HFFc6 (cell line): ENCODE data around the gene RNU6-1. TPM values are rescaled to one million over a fixed set of nuclear protein-coding genes. Genes with fewer than 3 reads are reported as not detected.

Source experiments
- DNase-seq: peaks from one replicate; pipeline ENCODE4 v3.0.0-alpha.2; 2018
- H3K27ac Mint-ChIP-seq: 2 replicates; pipeline ENCODE4 v1.8.0; 2020; ENCODE audit warnings: mild to moderate bottlenecking, mixed read lengths
- H3K27me3 Mint-ChIP-seq: 2 replicates; pipeline ENCODE4 v1.8.0; 2021; ENCODE audit warnings: mild to moderate bottlenecking, moderate library complexity, mixed read lengths; ENCODE audit not compliant: insufficient read depth
- H3K36me3 Mint-ChIP-seq: 2 replicates; pipeline ENCODE4 v1.8.0; 2021; ENCODE audit warnings: low read depth, mixed read lengths
- H3K4me1 Mint-ChIP-seq: 2 replicates; pipeline ENCODE4 v1.8.0; 2020; ENCODE audit warnings: low read depth, mixed read lengths
- H3K4me3 Mint-ChIP-seq: 2 replicates; pipeline ENCODE4 v1.8.0; 2020; ENCODE audit warnings: mild to moderate bottlenecking, moderate library complexity, mixed read lengths
- H3K9me3 Mint-ChIP-seq: 2 replicates; pipeline ENCODE4 v1.8.0; 2020; ENCODE audit warnings: mild to moderate bottlenecking, mixed read lengths
- total RNA-seq, 6 experiments: library from RNA; stranded (reverse); fragmentation: NEBNext Ultra II Directional; extraction: Animal tissue kit (Norgen Biotek cat#: 25700); gene quantifications; 2 replicates in 1 of 6; 3 replicates in 5 of 6; pipeline ENCODE4 v1.2.3, GENCODE V29; 2021
- TF ChIP-seq, protein P1 (sequence below): fragments of 200-600 bp; sonication (generic); IDR thresholded peaks from 2 replicates; pipeline ENCODE4 v1.5.0; 2021; ENCODE audit warnings: antibody characterized with exemption, mild to moderate bottlenecking

Gene RNU6-1
- total RNA-seq, 6 experiments from 2014 or later: not detected

- no peak overlapping the region for H3K27ac Mint-ChIP-seq
- H3K27me3 Mint-ChIP-seq: peaks cover 11% of the 10 kb centered on the region
- no peaks in the 10 kb centered on the region for H3K9me3 Mint-ChIP-seq
- TF ChIP-seq, protein P1, sequence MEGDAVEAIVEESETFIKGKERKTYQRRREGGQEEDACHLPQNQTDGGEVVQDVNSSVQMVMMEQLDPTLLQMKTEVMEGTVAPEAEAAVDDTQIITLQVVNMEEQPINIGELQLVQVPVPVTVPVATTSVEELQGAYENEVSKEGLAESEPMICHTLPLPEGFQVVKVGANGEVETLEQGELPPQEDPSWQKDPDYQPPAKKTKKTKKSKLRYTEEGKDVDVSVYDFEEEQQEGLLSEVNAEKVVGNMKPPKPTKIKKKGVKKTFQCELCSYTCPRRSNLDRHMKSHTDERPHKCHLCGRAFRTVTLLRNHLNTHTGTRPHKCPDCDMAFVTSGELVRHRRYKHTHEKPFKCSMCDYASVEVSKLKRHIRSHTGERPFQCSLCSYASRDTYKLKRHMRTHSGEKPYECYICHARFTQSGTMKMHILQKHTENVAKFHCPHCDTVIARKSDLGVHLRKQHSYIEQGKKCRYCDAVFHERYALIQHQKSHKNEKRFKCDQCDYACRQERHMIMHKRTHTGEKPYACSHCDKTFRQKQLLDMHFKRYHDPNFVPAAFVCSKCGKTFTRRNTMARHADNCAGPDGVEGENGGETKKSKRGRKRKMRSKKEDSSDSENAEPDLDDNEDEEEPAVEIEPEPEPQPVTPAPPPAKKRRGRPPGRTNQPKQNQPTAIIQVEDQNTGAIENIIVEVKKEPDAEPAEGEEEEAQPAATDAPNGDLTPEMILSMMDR: no peak
- no peaks in the 10 kb centered on the region for H3K36me3 Mint-ChIP-seq
- no peak for DNase-seq
- no peaks in the 10 kb centered on the region for H3K4me1 Mint-ChIP-seq
- H3K4me3 Mint-ChIP-seq: no peak overlapping the region
These were observed 27.6 kb downstream of the RNU6-1 start for GRCh38 chr15:67812241-67812644.

- Mint-ChIP-seq H3K4me3 (no peak overlapping the region), H3K4me1 (no peaks in the 10 kb centered on the region), H3K27me3 (peaks cover 6% of the 10 kb centered on the region), H3K27ac (no peak overlapping the region), H3K36me3 (no peaks in the 10 kb centered on the region), H3K9me3 (no peaks in the 10 kb centered on the region)
- TF ChIP-seq, protein P1: no peak
- no peak for DNase-seq
These were observed 30.0 kb downstream of the RNU6-1 start for GRCh38 chr15:67809866-67810265.

GRCh38 chr15:67809441-67809840 lies 30.4 kb downstream of the RNU6-1 start:
- Mint-ChIP-seq H3K36me3 (no peaks in the 10 kb centered on the region), H3K27me3 (peaks cover 6% of the 10 kb centered on the region), H3K27ac (no peak overlapping the region), H3K4me3 (no peak overlapping the region), H3K4me1 (no peaks in the 10 kb centered on the region), H3K9me3 (no peaks in the 10 kb centered on the region)
- DNase-seq: no peak
- TF ChIP-seq, protein P1: no peak

DNA sequence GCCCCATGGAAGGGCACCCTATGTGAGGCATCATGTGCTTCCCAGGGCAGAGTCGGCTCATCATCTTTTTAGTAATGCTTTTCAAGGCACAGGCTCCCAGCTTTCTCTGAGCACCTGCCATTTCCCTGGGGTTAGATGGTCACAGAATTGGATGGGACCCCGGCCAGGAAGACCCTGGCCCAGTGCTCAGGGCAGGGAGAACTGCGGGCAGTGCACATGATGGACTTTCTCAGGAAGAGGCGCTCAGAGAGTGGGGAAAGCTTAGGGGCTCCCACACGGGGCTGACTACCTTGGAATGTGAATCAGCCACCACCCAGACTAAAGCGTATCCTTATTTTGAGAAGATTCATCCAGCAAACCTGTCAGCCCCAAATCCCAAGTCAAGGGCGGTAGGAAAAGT lies 31.0 kb downstream of the RNU6-1 start:
- H3K27ac Mint-ChIP-seq: no peak overlapping the region
- H3K4me3 Mint-ChIP-seq: no peak overlapping the region
- TF ChIP-seq, protein P1: no peak
- no peak for DNase-seq
- H3K9me3 Mint-ChIP-seq: no peaks in the 10 kb centered on the region
- no peaks in the 10 kb centered on the region for H3K36me3 Mint-ChIP-seq
- H3K4me1 Mint-ChIP-seq: no peaks in the 10 kb centered on the region
- peaks cover 5% of the 10 kb centered on the region for H3K27me3 Mint-ChIP-seq

DNA sequence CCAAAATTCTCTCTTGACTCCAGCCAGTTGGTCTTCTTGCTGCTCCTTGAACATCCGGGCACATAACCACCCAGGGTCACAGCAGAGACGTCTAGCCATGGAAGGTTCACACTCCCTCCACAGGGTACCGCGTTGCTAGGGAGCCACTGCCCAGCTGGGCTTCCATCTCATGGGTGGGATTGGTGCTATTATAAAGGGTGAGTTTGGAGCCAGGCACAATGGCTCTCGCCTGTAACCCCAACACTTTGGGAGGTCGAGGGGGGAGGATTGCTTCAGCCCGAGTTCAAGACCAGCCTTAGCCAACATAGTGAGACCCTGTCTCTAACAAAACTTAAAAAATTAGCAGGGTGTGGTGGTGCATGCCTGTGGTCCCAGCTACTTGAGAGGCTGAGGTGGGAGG lies 32.0 kb downstream of the RNU6-1 start:
- H3K4me1 Mint-ChIP-seq: no peaks in the 10 kb centered on the region

More for the DNA sequence above, 32.0 kb downstream of the RNU6-1 start:
- H3K27ac Mint-ChIP-seq: no peak overlapping the region
- no peak for DNase-seq
- TF ChIP-seq, protein P1: no peak
- no peak overlapping the region for H3K4me3 Mint-ChIP-seq
- H3K36me3 Mint-ChIP-seq: no peaks in the 10 kb centered on the region
- no peaks in the 10 kb centered on the region for H3K9me3 Mint-ChIP-seq
- H3K27me3 Mint-ChIP-seq: no peaks in the 10 kb centered on the region
